Effector memory CD4-positive, alpha-beta T cell (primary cell): ENCODE data around the gene PPT1.

ENCODE experiments used
- DNase-seq, 3 donors: peaks; one replicate each; pipeline ENCODE4 v3.0.0-alpha.2; 2020
- H3K27ac ChIP-seq: 2 replicates; pipeline ENCODE4 v1.7.0; 2013; ENCODE audit warnings: mild to moderate bottlenecking, low read length, moderate library complexity; ENCODE audit not compliant: insufficient read depth, poor library complexity, severe bottlenecking
- H3K27me3 ChIP-seq: replicated peaks from 2 replicates; pipeline ENCODE4 v1.7.0; 2013; ENCODE audit warnings: mild to moderate bottlenecking, low read length; ENCODE audit not compliant: insufficient read depth, control insufficient read depth, poor library complexity, severe bottlenecking
- H3K36me3 ChIP-seq: 2 replicates; pipeline ENCODE4 v1.7.0; 2013; ENCODE audit warnings: mild to moderate bottlenecking, low read length, moderate library complexity; ENCODE audit not compliant: control insufficient read depth, insufficient read depth
- H3K4me1 ChIP-seq: 2 replicates; pipeline ENCODE4 v1.7.0; 2013; ENCODE audit warnings: low read length, mild to moderate bottlenecking; ENCODE audit not compliant: control insufficient read depth, insufficient read depth, poor library complexity, severe bottlenecking
- H3K4me3 ChIP-seq: 2 replicates; pipeline ENCODE4 v1.7.0; 2013; ENCODE audit warnings: low read length, low read depth, mild to moderate bottlenecking; ENCODE audit not compliant: insufficient read depth, poor library complexity, severe bottlenecking
- H3K9me3 ChIP-seq: 2 replicates; pipeline ENCODE4 v1.7.0; 2013; ENCODE audit warnings: mild to moderate bottlenecking, low read length, moderate library complexity; ENCODE audit not compliant: control insufficient read depth

Gene PPT1

GRCh38 chr1:40034869-40035268 is 62.2 kb downstream of the PPT1 start:
- Histone ChIP-seq H3K27me3 (no peaks in the 10 kb centered on the region), H3K4me3 (peak overlapping the region; percentile 3), H3K9me3 (no peaks in the 10 kb centered on the region), H3K36me3 (no peaks in the 10 kb centered on the region), H3K4me1 (peaks cover 25% of the 10 kb centered on the region), H3K27ac (peak overlapping the region; percentile 63)
- DNase-seq, result no peak

GRCh38 chr1:40032240-40032891 is 64.7 kb downstream of the PPT1 start:
- H3K9me3 ChIP-seq, result no peaks in the 10 kb centered on the region
- H3K4me1 ChIP-seq, result peaks cover 15% of the 10 kb centered on the region
- H3K27ac ChIP-seq, result no peak overlapping the region
- H3K27me3 ChIP-seq, result no peaks in the 10 kb centered on the region
- no peaks in the 10 kb centered on the region for H3K36me3 ChIP-seq
- no peak overlapping the region for H3K4me3 ChIP-seq
- DNase-seq, result peak; percentile 5 to 37 (median 16)

- Histone ChIP-seq H3K27ac (no peak overlapping the region), H3K9me3 (no peaks in the 10 kb centered on the region), H3K4me1 (peaks cover 15% of the 10 kb centered on the region), H3K4me3 (no peak overlapping the region), H3K36me3 (no peaks in the 10 kb centered on the region), H3K27me3 (no peaks in the 10 kb centered on the region)
- DNase-seq, result no peak
Measured at GRCh38 chr1:40030528-40031135, 66.4 kb downstream of the PPT1 start.

GRCh38 chr1:40029608-40030007 is 67.4 kb downstream of the PPT1 start:
- Histone ChIP-seq H3K27me3 (no peaks in the 10 kb centered on the region), H3K36me3 (no peaks in the 10 kb centered on the region), H3K27ac (no peak overlapping the region), H3K4me1 (peaks cover 5% of the 10 kb centered on the region), H3K4me3 (no peak overlapping the region), H3K9me3 (no peaks in the 10 kb centered on the region)
- DNase-seq, result no peak

GRCh38 chr1:40027647-40028046 is 69.4 kb downstream of the PPT1 start:
- no peaks in the 10 kb centered on the region for H3K27me3 ChIP-seq
- no peaks in the 10 kb centered on the region for H3K4me1 ChIP-seq
- DNase-seq, result no peak
- H3K36me3 ChIP-seq, result no peaks in the 10 kb centered on the region
- H3K4me3 ChIP-seq, result no peak overlapping the region
- H3K27ac ChIP-seq, result no peak overlapping the region
- H3K9me3 ChIP-seq, result no peaks in the 10 kb centered on the region

- no peak overlapping the region for H3K4me3 ChIP-seq
- DNase-seq, result no peak
- H3K27ac ChIP-seq, result no peak overlapping the region
Measured at GRCh38 chr1:40024671-40025070, 72.4 kb downstream of the PPT1 start.

GRCh38 chr1:40023379-40023944 is 73.6 kb downstream of the PPT1 start:
- Histone ChIP-seq H3K4me3 (no peak overlapping the region), H3K9me3 (no peaks in the 10 kb centered on the region), H3K4me1 (no peaks in the 10 kb centered on the region), H3K27me3 (no peaks in the 10 kb centered on the region), H3K27ac (no peak overlapping the region), H3K36me3 (no peaks in the 10 kb centered on the region)
- no peak for DNase-seq

More at GRCh38 chr1:40024671-40025070, 72.4 kb downstream of the PPT1 start:
- no peaks in the 10 kb centered on the region for H3K36me3 ChIP-seq
- H3K27me3 ChIP-seq, result no peaks in the 10 kb centered on the region
- H3K9me3 ChIP-seq, result no peaks in the 10 kb centered on the region
- no peaks in the 10 kb centered on the region for H3K4me1 ChIP-seq
